Measurements from ENCODE around the gene SLC25A41. TPM values are rescaled to one million over a fixed set of nuclear protein-coding genes. Genes with fewer than 3 reads are reported as not detected.
"Not testable (repeated sequence)": the region's sequence is repeated elsewhere in the genome, so short reads cannot be mapped to it uniquely, and the experiment has no call there.

Gene SLC25A41
- total RNA-seq, 4 donors from 2014 or later, result not detected

GRCh38 chr19:6402837-6403608 lies 30.5 kb downstream of the SLC25A41 start:
- TF ChIP-seq CTCF (IDR thresholded peaks at IDR 0.05), result no peak
- ATAC-seq (ENCODE audit: low FRiP score) (no peak), DNase-seq (ENCODE audit: low spot score) (no peak)

GRCh38 chr19:6402058-6402457 lies 31.5 kb downstream of the SLC25A41 start:
- TF ChIP-seq CTCF (IDR thresholded peaks at IDR 0.05), result no peak
- ATAC-seq (ENCODE audit: low FRiP score) (no peak), DNase-seq (ENCODE audit: low spot score) (no peak)

GRCh38 chr19:6400062-6400944 lies 33.3 kb downstream of the SLC25A41 start:
- not testable (repeated sequence) for DNase-seq (ENCODE audit: low spot score); ATAC-seq (ENCODE audit: low FRiP score)

- ATAC-seq (ENCODE audit: low FRiP score), result no peak
- no peak for DNase-seq (ENCODE audit: low spot score)
- TF ChIP-seq CTCF (IDR thresholded peaks at IDR 0.05), result no peak
These were observed 37.3 kb downstream of the SLC25A41 start for GRCh38 chr19:6396305-6396704.

- no peak for TF ChIP-seq CTCF (IDR thresholded peaks at IDR 0.05)
- ATAC-seq (ENCODE audit: low FRiP score) (no peak), DNase-seq (ENCODE audit: low spot score) (no peak)
These were observed 38.7 kb downstream of the SLC25A41 start for GRCh38 chr19:6394831-6395230.

GRCh38 chr19:6393983-6394412 lies 39.6 kb downstream of the SLC25A41 start:
- TF ChIP-seq CTCF (IDR thresholded peaks at IDR 0.05), result no peak
- ATAC-seq (ENCODE audit: low FRiP score), result no peak
- DNase-seq (ENCODE audit: low spot score), result no peak

- DNase-seq (ENCODE audit: low spot score) (peak; percentile 84), ATAC-seq (ENCODE audit: low FRiP score) (peak; percentile 89)
- TF ChIP-seq CTCF (IDR thresholded peaks at IDR 0.05), result no peak
These were observed 40.2 kb downstream of the SLC25A41 start, which contains the start of gene GTF2F1 for GRCh38 chr19:6393074-6393982. GTF2F1 (minus strand) TSS chr19:6393164; CDS start chr19:6392995, 169 bp downstream.
